ENCODE data around the gene SLC30A2. TPM values are rescaled to one million over a fixed set of nuclear protein-coding genes. Genes with fewer than 3 reads are reported as not detected.

The SLC30A2 gene
- total and polyA plus RNA-seq, 2 experiments from 2014 or later = 0.07 TPM; not detected in 1

DNA sequence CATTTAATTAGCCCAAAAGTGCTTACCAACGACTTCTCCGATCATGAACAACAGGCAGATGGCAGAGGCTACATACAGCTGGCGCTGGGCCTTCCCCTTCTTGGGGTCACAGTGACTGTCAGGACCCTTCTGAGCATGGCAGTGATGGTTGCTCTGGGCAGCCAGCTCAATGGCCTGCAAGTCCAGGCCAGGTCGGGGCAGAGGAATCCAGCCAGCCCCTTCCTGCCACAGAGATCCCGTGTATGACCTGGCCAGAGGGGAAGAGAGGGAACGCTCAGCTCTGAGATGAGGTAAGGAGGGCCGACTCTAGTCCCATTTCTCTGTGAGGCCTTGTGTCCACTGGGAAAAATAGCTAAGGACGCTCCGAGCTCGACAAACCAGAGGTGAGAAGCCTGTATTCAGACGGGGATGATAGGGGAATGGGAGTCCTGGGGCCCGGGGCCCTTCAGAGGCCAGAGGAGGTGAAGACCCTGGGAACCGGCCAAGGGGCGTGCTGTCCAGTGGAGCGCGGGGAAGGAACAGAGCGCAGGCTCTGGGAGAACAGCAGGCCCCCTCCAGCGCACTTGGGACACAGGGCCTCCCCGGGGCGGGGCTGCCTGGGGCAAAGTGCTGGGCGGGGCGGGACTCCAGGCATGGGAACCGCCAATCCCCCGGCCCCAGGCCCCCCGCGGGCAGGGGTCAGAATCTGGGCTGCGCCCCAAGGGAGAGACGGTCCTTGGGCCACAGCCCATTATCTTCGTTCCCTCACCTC, 772 bp downstream of the SLC30A2 start:
- Histone ChIP-seq H3K9me2 (ENCODE audit: insufficient read depth) (no peaks in the 10 kb centered on the region), H3F3A (replicated peaks; ENCODE audit: low read depth) (no peaks in the 10 kb centered on the region), H4K20me1 (replicated peaks; ENCODE audit: insufficient read depth) (0 out of 2 replicates have a peak, but pooled peaks cover 4% of the 10 kb centered on the region), H3K36me3 (ENCODE audit: insufficient read depth) (no peaks in the 10 kb centered on the region), H3K4me1 (ENCODE audit: insufficient read depth) (no peaks in the 10 kb centered on the region), H3K4me2 (peak overlapping the region; percentile 80), H3K27ac (ENCODE audit: low read depth) (no peak overlapping the region), H3K4me3 (peak overlapping the region; percentile 60), H2AFZ (peak overlapping the region; percentile 90; the same call in 1 of the 2 replicates), H3K27me3 (ENCODE audit: insufficient read depth) (peaks cover 82% of the 10 kb centered on the region), H3K79me2 (replicated peaks; ENCODE audit: insufficient read depth) (no peaks in the 10 kb centered on the region)
- H3K4me3 Mint-ChIP-seq = peak overlapping the region; percentile 67
- peaks cover 54% of the 10 kb centered on the region for H3K27me3 Mint-ChIP-seq (ENCODE audit: insufficient read depth, low read depth, poor library complexity)
- ATAC-seq = peak; percentile 55
- H3K27ac Mint-ChIP-seq = no peak overlapping the region
- H3K36me3 Mint-ChIP-seq (ENCODE audit: low read depth) = no peaks in the 10 kb centered on the region
- no peaks in the 10 kb centered on the region for H3K9me3 Mint-ChIP-seq
- DNase-seq (ENCODE audit: low spot score) = peak; percentile 54
- TF ChIP-seq, protein P1, sequence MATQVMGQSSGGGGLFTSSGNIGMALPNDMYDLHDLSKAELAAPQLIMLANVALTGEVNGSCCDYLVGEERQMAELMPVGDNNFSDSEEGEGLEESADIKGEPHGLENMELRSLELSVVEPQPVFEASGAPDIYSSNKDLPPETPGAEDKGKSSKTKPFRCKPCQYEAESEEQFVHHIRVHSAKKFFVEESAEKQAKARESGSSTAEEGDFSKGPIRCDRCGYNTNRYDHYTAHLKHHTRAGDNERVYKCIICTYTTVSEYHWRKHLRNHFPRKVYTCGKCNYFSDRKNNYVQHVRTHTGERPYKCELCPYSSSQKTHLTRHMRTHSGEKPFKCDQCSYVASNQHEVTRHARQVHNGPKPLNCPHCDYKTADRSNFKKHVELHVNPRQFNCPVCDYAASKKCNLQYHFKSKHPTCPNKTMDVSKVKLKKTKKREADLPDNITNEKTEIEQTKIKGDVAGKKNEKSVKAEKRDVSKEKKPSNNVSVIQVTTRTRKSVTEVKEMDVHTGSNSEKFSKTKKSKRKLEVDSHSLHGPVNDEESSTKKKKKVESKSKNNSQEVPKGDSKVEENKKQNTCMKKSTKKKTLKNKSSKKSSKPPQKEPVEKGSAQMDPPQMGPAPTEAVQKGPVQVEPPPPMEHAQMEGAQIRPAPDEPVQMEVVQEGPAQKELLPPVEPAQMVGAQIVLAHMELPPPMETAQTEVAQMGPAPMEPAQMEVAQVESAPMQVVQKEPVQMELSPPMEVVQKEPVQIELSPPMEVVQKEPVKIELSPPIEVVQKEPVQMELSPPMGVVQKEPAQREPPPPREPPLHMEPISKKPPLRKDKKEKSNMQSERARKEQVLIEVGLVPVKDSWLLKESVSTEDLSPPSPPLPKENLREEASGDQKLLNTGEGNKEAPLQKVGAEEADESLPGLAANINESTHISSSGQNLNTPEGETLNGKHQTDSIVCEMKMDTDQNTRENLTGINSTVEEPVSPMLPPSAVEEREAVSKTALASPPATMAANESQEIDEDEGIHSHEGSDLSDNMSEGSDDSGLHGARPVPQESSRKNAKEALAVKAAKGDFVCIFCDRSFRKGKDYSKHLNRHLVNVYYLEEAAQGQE (IDR thresholded peaks at IDR 0.05; ENCODE audit: unreplicated experiment) = no peak
- TF ChIP-seq EZH2 (IDR thresholded peaks at IDR 0.05; ENCODE audit: low read depth, unreplicated experiment) = peak; percentile 14
- H3K4me1 Mint-ChIP-seq = peaks cover 5% of the 10 kb centered on the region; the same call in 2 of the 3 replicates

DNA sequence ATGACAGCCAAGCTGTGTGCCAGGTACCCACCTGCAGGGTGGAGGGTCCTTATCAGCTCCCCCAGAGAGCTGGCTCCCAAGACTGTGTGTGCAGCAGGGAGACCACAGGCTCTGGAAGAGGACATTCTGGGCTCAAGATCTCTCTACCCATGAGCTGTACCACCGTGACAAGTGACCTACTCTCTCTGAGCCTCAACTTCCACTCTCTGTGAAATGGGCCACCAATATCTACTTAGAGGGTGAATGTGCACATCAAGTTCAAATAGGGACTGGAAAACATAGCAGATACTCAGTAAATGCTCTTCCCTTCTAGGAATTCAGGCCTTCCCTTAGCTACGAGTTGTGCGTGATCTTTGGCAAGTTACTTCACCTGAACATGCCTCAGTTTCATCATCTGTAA, 1.5 kb downstream of the SLC30A2 start:
- no peaks in the 10 kb centered on the region for H3K79me2 ChIP-seq (replicated peaks; ENCODE audit: insufficient read depth)
- no peaks in the 10 kb centered on the region for H3K36me3 ChIP-seq (ENCODE audit: insufficient read depth)
- Mint-ChIP-seq H3K27ac (no peak overlapping the region), H3K4me1 (peaks cover 5% of the 10 kb centered on the region; the same call in 2 of the 3 replicates), H3K4me3 (no peak overlapping the region; the same call in 2 of the 3 replicates), H3K9me3 (no peaks in the 10 kb centered on the region), H3K27me3 (ENCODE audit: insufficient read depth, low read depth, poor library complexity) (peaks cover 57% of the 10 kb centered on the region), H3K36me3 (ENCODE audit: low read depth) (no peaks in the 10 kb centered on the region)
- H3K4me2 ChIP-seq = no peak overlapping the region
- DNase-seq (ENCODE audit: low spot score) = no peak
- H3K4me1 ChIP-seq (ENCODE audit: insufficient read depth) = no peaks in the 10 kb centered on the region
- H3K9me2 ChIP-seq (ENCODE audit: insufficient read depth) = no peaks in the 10 kb centered on the region
- H3K4me3 ChIP-seq = no peak overlapping the region
- 0 out of 2 replicates have a peak, but pooled peaks cover 4% of the 10 kb centered on the region for H4K20me1 ChIP-seq (replicated peaks; ENCODE audit: insufficient read depth)
- H3K27ac ChIP-seq (ENCODE audit: low read depth) = no peak overlapping the region
- no peaks in the 10 kb centered on the region for H3F3A ChIP-seq (replicated peaks; ENCODE audit: low read depth)
- ATAC-seq = no peak
- TF ChIP-seq, protein P1 (IDR thresholded peaks at IDR 0.05; ENCODE audit: unreplicated experiment) = no peak
- no peak for TF ChIP-seq JUNB (IDR thresholded peaks at IDR 0.05; ENCODE audit: unreplicated experiment)
- H3K27me3 ChIP-seq (ENCODE audit: insufficient read depth) = peaks cover 77% of the 10 kb centered on the region
- no peak overlapping the region for H2AFZ ChIP-seq
